Measurements from ENCODE around the gene HPCA.

DNA sequence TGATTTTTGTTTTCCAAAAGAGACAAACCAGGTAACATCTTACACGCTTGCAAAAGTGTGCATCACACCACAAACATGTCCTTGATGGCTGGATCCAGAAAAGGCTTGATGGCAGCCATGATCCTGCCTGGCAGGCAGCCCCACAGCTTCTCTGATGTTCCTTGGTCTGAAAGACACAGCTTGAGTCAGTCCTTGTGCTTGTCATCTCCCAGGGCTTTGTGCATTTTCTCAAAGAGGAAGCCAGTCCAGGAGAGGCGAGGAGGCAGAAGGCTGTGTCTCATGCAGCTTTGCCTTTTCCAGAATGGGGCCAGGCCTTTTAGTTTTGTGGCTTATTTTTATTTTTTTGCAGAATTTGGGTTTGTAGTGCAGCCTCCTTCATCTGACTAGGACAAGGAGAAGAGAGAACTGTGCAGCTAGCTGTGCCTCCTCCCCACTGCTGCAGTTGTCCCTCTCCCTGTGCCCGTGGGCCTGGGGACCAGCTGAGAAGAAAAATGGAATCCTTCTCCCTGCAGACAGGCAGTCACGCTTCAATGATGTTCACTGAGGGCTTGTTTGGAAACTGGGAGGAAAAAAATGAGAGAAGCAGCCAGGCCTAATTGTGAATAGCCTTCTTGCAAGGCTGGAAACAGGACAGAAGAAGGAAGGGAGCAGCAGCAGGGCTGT lies 22.9 kb upstream of the HPCA start:
- TF ChIP-seq MAZ (IDR thresholded peaks at IDR 0.05; ENCODE audit: borderline replicate concordance, low read depth, low read length) (no peak), CTCF (conservative IDR thresholded peaks at IDR 0.05; ENCODE audit: low read depth, low read length) (no peak), POLR2A (IDR thresholded peaks at IDR 0.05; ENCODE audit: low read depth, low read length) (no peak)

Measured in IMR-90 (cell line).